ENCODE data around the gene CFAP45. TPM values are rescaled to one million over a fixed set of nuclear protein-coding genes. Genes with fewer than 3 reads are reported as not detected.

Gene CFAP45
- total and polyA plus RNA-seq, 2 donors: 0.52 to 1.3 TPM

DNA sequence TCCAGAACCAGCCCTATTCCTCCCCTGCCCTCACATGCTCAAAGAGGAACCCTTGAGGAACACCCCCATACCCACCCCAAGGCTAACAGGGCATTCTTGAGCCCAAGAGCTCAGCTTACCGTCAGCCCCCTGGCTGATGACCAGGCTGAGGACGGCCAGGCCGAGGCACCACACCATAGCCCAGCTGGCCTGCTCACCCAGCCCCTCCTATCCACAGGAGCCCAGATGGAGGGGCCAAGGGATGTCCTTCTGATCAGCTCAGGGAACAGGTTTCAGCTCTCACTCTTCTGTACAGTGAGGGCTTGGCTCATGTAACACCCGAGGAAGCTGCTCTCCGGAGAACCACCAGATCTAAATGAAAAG is 43.3 kb upstream of the CFAP45 start:
- Histone ChIP-seq H3K4me1 (ENCODE audit: control insufficient read depth in 2 of 2, insufficient read depth in 2 of 2, low read length in 2 of 2) (peaks cover 4 to 18% of the 10 kb centered on the region in 2 donors), H3K4me3 (ENCODE audit: low read length in 2 of 2) (no peak overlapping the region), H3K27ac (ENCODE audit: low read depth in 1 of 2, low read length in 1 of 2) (no peak overlapping the region), H3K9me3 (ENCODE audit: control insufficient read depth in 2 of 2, insufficient read depth in 1 of 2, low read length in 1 of 2) (no peaks in the 10 kb centered on the region), H3K27me3 (ENCODE audit: control insufficient read depth in 2 of 2, insufficient read depth in 1 of 2, low read length in 1 of 2) (peaks cover 3 to 43% of the 10 kb centered on the region in 2 donors), H3K36me3 (ENCODE audit: control insufficient read depth in 2 of 2, insufficient read depth in 2 of 2, low read length in 1 of 2) (no peaks in the 10 kb centered on the region)
- 90% methylated on average over 5 of the region's 5 CpGs for WGBS
- DNase-seq (ENCODE audit: low read depth in 6 of 9, low spot score in 9 of 9): no peak

DNA sequence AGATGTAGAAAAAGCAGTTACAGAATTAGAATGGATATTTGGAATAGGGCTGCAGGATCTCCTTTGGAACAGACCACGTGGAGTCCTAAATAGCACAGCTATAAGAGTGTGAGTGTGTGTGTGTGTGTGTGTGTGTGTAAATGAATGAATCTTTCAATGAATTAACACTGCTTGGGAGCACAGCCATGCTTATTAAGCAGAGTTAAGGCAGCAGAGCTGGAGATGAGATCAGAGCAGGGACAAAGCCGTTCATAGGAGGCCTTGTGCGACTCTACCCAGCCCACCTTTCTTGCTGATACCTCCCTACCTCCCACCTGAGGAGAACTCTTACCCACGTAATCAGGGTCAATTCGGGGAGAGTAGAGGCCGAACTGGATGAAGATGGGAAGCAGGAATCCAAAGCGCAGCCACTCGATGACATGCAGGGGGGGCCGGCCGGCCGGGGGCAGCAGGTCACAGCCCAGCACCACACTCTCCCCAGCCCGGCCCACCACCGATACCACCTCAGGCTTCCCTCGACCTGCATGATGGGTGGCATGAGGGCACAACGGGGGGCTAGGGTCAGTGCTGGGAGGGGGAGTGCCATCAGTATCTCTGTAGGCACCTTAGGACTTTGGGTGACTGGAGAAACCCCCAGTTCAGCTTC is 42.8 kb upstream of the CFAP45 start:
- Histone ChIP-seq H3K27ac (ENCODE audit: low read depth in 1 of 2, low read length in 1 of 2) (no peak overlapping the region), H3K27me3 (ENCODE audit: control insufficient read depth in 2 of 2, insufficient read depth in 1 of 2, low read length in 1 of 2) (peaks cover 3 to 44% of the 10 kb centered on the region in 2 donors), H3K4me1 (ENCODE audit: control insufficient read depth in 2 of 2, insufficient read depth in 2 of 2, low read length in 2 of 2) (peaks cover 4 to 21% of the 10 kb centered on the region in 2 donors), H3K4me3 (ENCODE audit: low read length in 2 of 2) (no peak overlapping the region), H3K9me3 (ENCODE audit: control insufficient read depth in 2 of 2, insufficient read depth in 1 of 2, low read length in 1 of 2) (no peaks in the 10 kb centered on the region), H3K36me3 (ENCODE audit: control insufficient read depth in 2 of 2, insufficient read depth in 2 of 2, low read length in 1 of 2) (no peaks in the 10 kb centered on the region)
- WGBS: 94% methylated on average over 15 of the region's 15 CpGs
- DNase-seq (ENCODE audit: low read depth in 6 of 9, low spot score in 9 of 9): no peak

DNA sequence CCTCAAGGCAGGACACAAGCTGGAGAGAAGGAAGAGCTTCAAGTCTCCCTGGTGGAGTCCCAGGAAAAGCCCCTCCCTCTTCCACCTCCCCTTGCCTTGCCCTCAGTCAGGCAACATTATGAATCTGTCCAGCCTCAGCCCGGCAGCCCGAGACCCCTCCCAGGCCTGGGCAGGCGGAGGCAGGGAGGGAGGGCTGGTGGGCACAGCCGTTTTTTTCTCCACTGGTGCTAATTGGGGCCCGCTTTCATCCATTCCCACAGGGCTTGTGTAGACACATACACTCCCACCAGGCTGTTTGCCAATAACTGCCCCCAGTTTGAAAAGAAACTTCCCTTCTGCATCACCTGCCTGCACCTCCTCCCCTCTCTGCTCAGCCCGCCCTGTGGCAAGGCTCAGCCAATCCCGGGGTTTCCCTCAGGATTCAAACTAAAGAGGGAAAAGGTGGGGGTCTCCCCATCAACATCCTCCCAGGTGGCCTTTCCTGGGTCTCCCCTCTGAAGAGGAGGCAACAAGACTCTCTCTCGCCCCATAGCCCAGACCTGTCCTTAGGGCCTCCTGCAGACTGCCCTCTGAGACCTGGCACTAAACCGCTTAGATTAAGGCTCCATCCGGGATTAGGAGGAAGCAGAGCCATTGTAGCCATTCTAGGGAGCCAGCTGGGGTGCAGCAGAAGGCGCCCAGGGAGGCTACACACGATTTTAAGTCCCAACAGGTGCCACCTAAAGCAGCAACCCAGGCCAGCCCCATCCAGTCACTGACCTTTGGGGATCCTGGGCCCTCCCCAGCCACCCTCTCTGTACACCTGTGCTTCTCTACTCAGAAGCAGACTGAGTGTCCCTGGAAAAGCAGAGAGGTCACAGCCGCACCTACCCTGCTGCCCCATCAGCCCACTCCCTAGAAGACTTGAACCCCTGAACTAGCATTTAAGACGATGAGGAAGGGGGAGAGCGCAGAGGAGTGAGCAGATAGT is 41.9 kb upstream of the CFAP45 start:
- Histone ChIP-seq H3K36me3 (ENCODE audit: control insufficient read depth in 2 of 2, insufficient read depth in 2 of 2, low read length in 1 of 2) (no peaks in the 10 kb centered on the region), H3K9me3 (ENCODE audit: control insufficient read depth in 2 of 2, insufficient read depth in 1 of 2, low read length in 1 of 2) (no peaks in the 10 kb centered on the region), H3K4me1 (ENCODE audit: control insufficient read depth in 2 of 2, insufficient read depth in 2 of 2, low read length in 2 of 2) (peaks cover 6 to 27% of the 10 kb centered on the region in 2 donors), H3K27ac (ENCODE audit: low read depth in 1 of 2, low read length in 1 of 2) (no peak overlapping the region), H3K27me3 (ENCODE audit: control insufficient read depth in 2 of 2, insufficient read depth in 1 of 2, low read length in 1 of 2) (peaks cover 3 to 41% of the 10 kb centered on the region in 2 donors), H3K4me3 (ENCODE audit: low read length in 2 of 2) (no peak overlapping the region)
- no peak for DNase-seq (ENCODE audit: low read depth in 6 of 9, low spot score in 9 of 9)
- 83% methylated on average over 15 of the region's 15 CpGs for WGBS

DNA sequence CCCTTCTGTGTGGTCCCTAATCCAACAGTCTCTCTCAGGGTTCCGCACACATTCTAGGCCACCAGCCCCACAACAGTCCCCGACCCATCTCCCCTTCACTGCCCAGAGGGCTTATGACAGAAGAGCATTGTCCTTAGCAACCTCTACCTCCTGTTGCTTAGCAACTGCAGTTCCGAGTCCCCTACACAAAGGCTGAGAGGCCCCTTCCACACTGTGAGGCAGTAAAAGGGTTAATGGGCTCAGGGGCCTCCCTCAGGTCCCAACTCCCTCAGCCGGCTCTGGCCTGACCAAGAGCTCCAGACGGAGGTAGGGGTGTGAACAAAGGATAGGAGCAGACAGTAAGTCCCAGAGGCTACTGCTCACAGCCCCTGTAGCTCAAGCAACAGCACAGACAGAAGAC is 41.2 kb upstream of the CFAP45 start:
- H3K36me3 ChIP-seq (ENCODE audit: control insufficient read depth in 2 of 2, insufficient read depth in 2 of 2, low read length in 1 of 2): no peaks in the 10 kb centered on the region
- H3K9me3 ChIP-seq (ENCODE audit: control insufficient read depth in 2 of 2, insufficient read depth in 1 of 2, low read length in 1 of 2): no peaks in the 10 kb centered on the region
- H3K4me1 ChIP-seq (ENCODE audit: control insufficient read depth in 2 of 2, insufficient read depth in 2 of 2, low read length in 2 of 2): peaks cover 6 to 34% of the 10 kb centered on the region in 2 donors
- H3K27me3 ChIP-seq (ENCODE audit: control insufficient read depth in 2 of 2, insufficient read depth in 1 of 2, low read length in 1 of 2): peaks cover 3 to 36% of the 10 kb centered on the region in 2 donors
- DNase-seq (ENCODE audit: low read depth in 6 of 9, low spot score in 9 of 9): no peak
- H3K27ac ChIP-seq (ENCODE audit: low read depth in 1 of 2, low read length in 1 of 2): no peak overlapping the region
- 94% methylated on average over 5 of the region's 5 CpGs for WGBS
- H3K4me3 ChIP-seq (ENCODE audit: low read length in 2 of 2): no peak overlapping the region

DNA sequence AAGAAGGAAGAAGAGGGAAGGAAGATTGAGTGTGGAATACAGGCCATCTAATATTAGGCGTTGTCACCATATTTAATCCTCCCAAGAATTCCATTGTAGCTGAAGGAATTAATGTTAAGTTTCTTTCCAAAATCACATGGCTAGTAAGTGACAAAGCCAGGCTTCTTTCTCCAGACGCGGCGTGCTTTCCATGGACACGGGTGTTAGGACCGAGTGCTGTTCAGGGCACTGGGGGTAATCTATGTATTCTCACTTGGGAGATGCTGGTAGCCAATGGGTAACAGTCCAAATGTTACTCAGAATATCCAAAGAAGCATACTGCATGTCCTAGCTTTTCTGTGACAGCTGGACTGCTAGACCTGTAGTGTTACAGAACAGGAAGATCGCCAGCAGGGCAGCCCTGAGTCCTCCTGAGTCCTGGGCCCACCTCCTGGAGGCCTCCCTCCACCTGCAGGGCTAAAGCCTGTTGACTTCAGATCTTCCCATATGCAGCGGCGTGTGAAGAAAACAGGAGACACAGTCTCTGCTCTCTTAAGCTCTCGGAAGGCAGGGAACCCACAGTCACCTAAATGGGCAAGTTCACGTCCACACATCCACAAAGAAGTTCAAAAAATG is 40.1 kb upstream of the CFAP45 start:
- DNase-seq (ENCODE audit: low read depth in 6 of 9, low spot score in 9 of 9): no peak
- no peak overlapping the region for H3K27ac ChIP-seq (ENCODE audit: low read depth in 1 of 2, low read length in 1 of 2)
- peaks cover 0 to 29% of the 10 kb centered on the region in 2 donors for H3K27me3 ChIP-seq (ENCODE audit: control insufficient read depth in 2 of 2, insufficient read depth in 1 of 2, low read length in 1 of 2)
- H3K9me3 ChIP-seq (ENCODE audit: control insufficient read depth in 2 of 2, insufficient read depth in 1 of 2, low read length in 1 of 2): no peaks in the 10 kb centered on the region
- 89% methylated on average over 11 of the region's 11 CpGs for WGBS
- no peaks in the 10 kb centered on the region for H3K36me3 ChIP-seq (ENCODE audit: control insufficient read depth in 2 of 2, insufficient read depth in 2 of 2, low read length in 1 of 2)
- no peak overlapping the region for H3K4me3 ChIP-seq (ENCODE audit: low read length in 2 of 2)
- H3K4me1 ChIP-seq (ENCODE audit: control insufficient read depth in 2 of 2, insufficient read depth in 2 of 2, low read length in 2 of 2): peaks cover 3 to 27% of the 10 kb centered on the region in 2 donors

DNA sequence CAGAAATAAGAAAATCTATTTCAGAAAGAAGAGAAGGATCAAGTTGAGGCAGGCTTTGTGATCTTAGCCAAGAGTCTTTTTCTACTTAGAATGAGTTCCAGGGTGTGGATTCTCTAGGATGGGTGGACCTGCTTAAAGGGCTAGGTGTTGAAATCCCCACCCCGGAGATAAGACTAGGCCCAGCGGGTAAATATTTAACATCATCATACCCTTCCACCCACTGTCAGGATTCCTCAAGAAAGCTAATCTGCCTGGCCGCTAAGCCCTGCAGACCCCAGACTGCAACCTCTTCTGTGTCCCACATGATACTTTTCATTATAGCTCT is 39.7 kb upstream of the CFAP45 start:
- no peak overlapping the region for H3K27ac ChIP-seq (ENCODE audit: low read depth in 1 of 2, low read length in 1 of 2)
- peaks cover 0 to 24% of the 10 kb centered on the region in 2 donors for H3K27me3 ChIP-seq (ENCODE audit: control insufficient read depth in 2 of 2, insufficient read depth in 1 of 2, low read length in 1 of 2)
- DNase-seq (ENCODE audit: low read depth in 6 of 9, low spot score in 9 of 9): no peak
- no peak overlapping the region for H3K4me3 ChIP-seq (ENCODE audit: low read length in 2 of 2)
- no peaks in the 10 kb centered on the region for H3K36me3 ChIP-seq (ENCODE audit: control insufficient read depth in 2 of 2, insufficient read depth in 2 of 2, low read length in 1 of 2)
- WGBS: 96% methylated on average over 3 of the region's 3 CpGs
- peaks cover 2 to 24% of the 10 kb centered on the region in 2 donors for H3K4me1 ChIP-seq (ENCODE audit: control insufficient read depth in 2 of 2, insufficient read depth in 2 of 2, low read length in 2 of 2)
- H3K9me3 ChIP-seq (ENCODE audit: control insufficient read depth in 2 of 2, insufficient read depth in 1 of 2, low read length in 1 of 2): no peaks in the 10 kb centered on the region

DNA sequence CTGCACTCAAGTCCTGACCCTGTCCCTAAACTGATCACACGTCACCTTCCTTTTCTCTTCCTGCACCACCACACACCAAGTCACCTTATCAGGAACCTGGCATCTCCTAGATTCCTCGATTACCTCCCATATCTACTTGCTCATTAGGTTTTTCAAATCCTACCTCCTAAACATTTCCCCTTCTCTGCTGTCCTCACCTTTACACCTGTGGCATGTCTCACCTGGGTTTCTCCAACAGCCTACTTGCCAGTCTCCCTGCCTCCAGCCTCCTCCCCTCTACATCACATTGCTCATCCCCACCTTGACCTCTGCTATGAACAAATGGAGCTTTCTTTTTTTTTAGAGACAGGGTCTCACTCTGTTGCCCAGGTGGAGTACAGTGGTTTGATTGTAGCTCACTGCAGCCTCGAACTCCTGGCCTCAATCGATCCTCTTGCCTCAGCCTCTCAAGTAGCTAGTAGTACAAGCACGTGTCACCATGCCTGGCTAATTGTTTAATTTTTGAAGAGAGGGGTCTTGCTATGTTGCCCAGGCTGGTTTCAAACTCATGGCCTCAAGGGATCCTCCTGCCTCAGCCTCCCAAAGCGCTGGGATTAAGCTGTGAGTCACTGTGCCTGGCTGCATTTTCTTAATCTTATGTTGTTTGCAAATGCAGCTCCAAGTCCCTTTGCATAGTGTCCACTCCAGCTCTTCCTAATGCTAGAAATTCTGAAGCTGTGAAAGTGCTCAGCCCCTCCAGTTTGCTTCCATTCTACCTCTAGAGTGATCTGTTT is 39.1 kb upstream of the CFAP45 start:
- 93% methylated on average over 6 of the region's 6 CpGs for WGBS
- H3K27me3 ChIP-seq (ENCODE audit: control insufficient read depth in 2 of 2, insufficient read depth in 1 of 2, low read length in 1 of 2): peaks cover 0 to 23% of the 10 kb centered on the region in 2 donors
- H3K4me3 ChIP-seq (ENCODE audit: low read length in 2 of 2): no peak overlapping the region
- H3K36me3 ChIP-seq (ENCODE audit: control insufficient read depth in 2 of 2, insufficient read depth in 2 of 2, low read length in 1 of 2): no peaks in the 10 kb centered on the region
- H3K4me1 ChIP-seq (ENCODE audit: control insufficient read depth in 2 of 2, insufficient read depth in 2 of 2, low read length in 2 of 2): peaks cover 2 to 24% of the 10 kb centered on the region in 2 donors
- DNase-seq (ENCODE audit: low read depth in 6 of 9, low spot score in 9 of 9): no peak
- no peak overlapping the region for H3K27ac ChIP-seq (ENCODE audit: low read depth in 1 of 2, low read length in 1 of 2)
- H3K9me3 ChIP-seq (ENCODE audit: control insufficient read depth in 2 of 2, insufficient read depth in 1 of 2, low read length in 1 of 2): no peaks in the 10 kb centered on the region

DNA sequence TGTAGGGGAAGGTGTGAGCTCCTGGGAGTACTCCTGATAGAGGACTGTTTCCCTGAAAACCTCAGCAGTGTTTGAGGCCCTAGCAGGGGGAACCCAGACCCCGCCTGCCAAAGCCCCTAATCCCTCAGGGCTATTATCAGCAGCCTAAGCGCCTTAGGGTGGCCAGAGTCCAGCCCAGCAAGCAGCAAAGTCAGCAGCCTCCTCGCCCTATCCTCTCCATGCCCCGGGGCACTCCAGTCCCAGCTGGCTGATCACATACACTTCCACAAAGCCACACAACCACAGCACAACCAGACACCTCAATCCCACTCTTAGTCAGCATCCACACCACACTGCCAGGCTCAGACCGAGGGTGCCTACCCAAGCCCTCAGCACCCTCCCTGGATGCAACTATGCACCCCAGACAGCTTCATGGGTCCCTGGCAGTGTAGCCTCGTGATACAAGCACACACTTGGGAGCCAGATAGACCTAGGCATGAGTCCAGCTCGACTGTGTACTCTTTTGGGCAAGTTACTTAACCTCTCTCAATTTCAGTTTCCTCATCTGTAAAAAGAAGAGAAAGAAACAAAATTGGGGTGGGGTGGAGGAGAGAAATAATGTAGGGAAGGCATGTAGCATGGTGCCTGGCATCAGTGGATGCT is 38.4 kb upstream of the CFAP45 start:
- Histone ChIP-seq H3K27me3 (ENCODE audit: control insufficient read depth in 2 of 2, insufficient read depth in 1 of 2, low read length in 1 of 2) (peaks cover 0 to 22% of the 10 kb centered on the region in 2 donors), H3K4me1 (ENCODE audit: control insufficient read depth in 2 of 2, insufficient read depth in 2 of 2, low read length in 2 of 2) (peaks cover 2 to 27% of the 10 kb centered on the region in 2 donors), H3K4me3 (ENCODE audit: low read length in 2 of 2) (no peak overlapping the region), H3K9me3 (ENCODE audit: control insufficient read depth in 2 of 2, insufficient read depth in 1 of 2, low read length in 1 of 2) (no peaks in the 10 kb centered on the region), H3K27ac (ENCODE audit: low read depth in 1 of 2, low read length in 1 of 2) (no peak overlapping the region), H3K36me3 (ENCODE audit: control insufficient read depth in 2 of 2, insufficient read depth in 2 of 2, low read length in 1 of 2) (no peaks in the 10 kb centered on the region)
- DNase-seq (ENCODE audit: low read depth in 6 of 9, low spot score in 9 of 9): no peak
- WGBS: 75% methylated on average over 7 of the region's 7 CpGs
